HepG2 (cell line): Measurements from ENCODE around the gene RPP25L. TPM values are rescaled to one million over a fixed set of nuclear protein-coding genes. Genes with fewer than 3 reads are reported as not detected.

Experiments
- CCDC6 ChIP-seq: sonication (generic); formaldehyde crosslinking; IDR thresholded peaks from 2 replicates; pipeline ENCODE4 v1.8.1; 2022; ENCODE audit warnings: mild to moderate bottlenecking, missing genetic modification reagents, moderate library complexity
- CHD4 ChIP-seq: fragments of 200-600 bp; sonication (generic); IDR thresholded peaks from 2 replicates; pipeline ENCODE4 v1.7.0; 2017; ENCODE audit warnings: mild to moderate bottlenecking, low read length, borderline replicate concordance
- GATAD2A ChIP-seq: IDR thresholded peaks from 2 replicates; pipeline ENCODE4 v1.6.1; 2016
- KDM1A ChIP-seq: IDR thresholded peaks from 2 replicates; pipeline ENCODE4 v1.6.1; 2016; ENCODE audit warnings: missing compliant biosample characterization
- KLF9 ChIP-seq: IDR thresholded peaks from 2 replicates; pipeline ENCODE4 v1.6.1; 2016; ENCODE audit warnings: low read depth
- ONECUT2 ChIP-seq: sonication (generic); formaldehyde crosslinking; IDR thresholded peaks from 2 replicates; pipeline ENCODE4 v1.4.0; 2020; ENCODE audit warnings: missing genetic modification reagents
- PLRG1 ChIP-seq: fragments of 450-650 bp; conservative IDR thresholded peaks from 2 replicates; pipeline ENCODE4 v1.6.1; 2016
- RBFOX2 ChIP-seq: fragments of 200-400 bp; formaldehyde crosslinking; IDR thresholded peaks from 2 replicates; pipeline ENCODE4 v1.6.1; 2017; ENCODE audit warnings: low read depth, mild to moderate bottlenecking, low read length
- RELA ChIP-seq: sonication (generic); formaldehyde crosslinking; IDR thresholded peaks from 2 replicates; pipeline ENCODE4 v1.4.0; 2020; ENCODE audit warnings: missing genetic modification reagents
- RXRA ChIP-seq: sonication (generic); formaldehyde crosslinking; IDR thresholded peaks from 2 replicates; pipeline ENCODE4 v1.5.1; 2020; ENCODE audit warnings: missing genetic modification reagents
- SCMH1 ChIP-seq: sonication (generic); formaldehyde crosslinking; IDR thresholded peaks from 2 replicates; pipeline ENCODE4 v1.9.0; 2021; ENCODE audit warnings: missing genetic modification reagents, mild to moderate bottlenecking, borderline replicate concordance
- SNRNP70 ChIP-seq: fragments of 200-400 bp; formaldehyde crosslinking; IDR thresholded peaks from 2 replicates; pipeline ENCODE4 v1.6.1; 2017; ENCODE audit warnings: mild to moderate bottlenecking, low read depth, low read length, moderate library complexity
- TCF12 ChIP-seq, 2 experiments: fragments of 450-650 bp in 1 of 2; sonication (generic) in 1 of 2; formaldehyde crosslinking in 1 of 2; IDR thresholded peaks; 2 replicates each; pipeline versions ENCODE4 v1.6.1 to v1.8.0; 2017 to 2022; ENCODE audit warnings: antibody characterized with exemption in 1 of 2, mild to moderate bottlenecking in 1 of 2, missing genetic modification reagents in 1 of 2, moderate library complexity in 1 of 2
- WIZ ChIP-seq: sonication (generic); formaldehyde crosslinking; IDR thresholded peaks from 2 replicates; pipeline ENCODE4 v1.5.1; 2020; ENCODE audit warnings: mild to moderate bottlenecking, missing genetic modification reagents
- XRCC5 ChIP-seq: fragments of 200-400 bp; formaldehyde crosslinking; optimal IDR thresholded peaks from 2 replicates; pipeline ENCODE3; 2017; ENCODE audit warnings: mild to moderate bottlenecking, low read length
- ZFP82 ChIP-seq: sonication (generic); formaldehyde crosslinking; IDR thresholded peaks from 2 replicates; pipeline ENCODE4 v1.5.1; 2020; ENCODE audit warnings: mild to moderate bottlenecking, missing genetic modification reagents, borderline replicate concordance
- ZNF263 ChIP-seq: sonication (generic); formaldehyde crosslinking; IDR thresholded peaks from 2 replicates; pipeline ENCODE4 v1.4.0; 2020; ENCODE audit warnings: missing genetic modification reagents
- ZNF530 ChIP-seq: sonication (generic); formaldehyde crosslinking; IDR thresholded peaks from 2 replicates; pipeline ENCODE4 v1.5.0; 2020; ENCODE audit warnings: low read depth, mild to moderate bottlenecking, missing genetic modification reagents
- ZNF567 ChIP-seq: sonication (generic); formaldehyde crosslinking; IDR thresholded peaks from 2 replicates; pipeline ENCODE4 v1.8.1; 2023; ENCODE audit warnings: mild to moderate bottlenecking, missing genetic modification reagents, borderline replicate concordance
- ZNF720 ChIP-seq: sonication (generic); formaldehyde crosslinking; IDR thresholded peaks from 2 replicates; pipeline ENCODE4 v1.4.0; 2020; ENCODE audit warnings: missing genetic modification reagents
- polyA plus RNA-seq, 8 experiments: library from polyadenylated mRNA; depleted of rRNA in 3 of 8; stranded (reverse) in 7 of 8; unstranded in 1 of 8; fragments of >200 nt; fragmentation: Illumina TruSeq in 4 of 8; extraction: Trizol in 4 of 8; gene quantifications; 2 replicates each; pipeline versions ENCODE4 v1.2.1 to v1.2.3, GENCODE V29; 2011 to 2016; ENCODE audit warnings: low read depth in 4 of 8, missing spikeins in 1 of 8, mixed read lengths in 1 of 8; ENCODE audit not compliant: insufficient read depth in 1 of 8
- total RNA-seq, 5 experiments: library from RNA; depleted of rRNA; stranded (reverse); fragments of >200 nt; fragmentation: Illumina TruSeq; extraction: Trizol; gene quantifications; 2 replicates each; pipeline ENCODE4 v1.2.3, GENCODE V29; 2016; ENCODE audit warnings: low read depth in 1 of 5
- TF ChIP-seq, protein P1 (sequence below): sonication (generic); formaldehyde crosslinking; IDR thresholded peaks from 2 replicates; pipeline ENCODE4 v1.4.0; 2020; ENCODE audit warnings: missing genetic modification reagents
- TF ChIP-seq, protein P2 (sequence below): sonication (generic); formaldehyde crosslinking; IDR thresholded peaks from 2 replicates; pipeline ENCODE4 v1.5.1; 2020; ENCODE audit warnings: missing genetic modification reagents, mild to moderate bottlenecking, borderline replicate concordance
- TF ChIP-seq, protein P3 (sequence below): sonication (generic); formaldehyde crosslinking; IDR thresholded peaks from 2 replicates; pipeline ENCODE4 v1.5.0; 2020; ENCODE audit warnings: mild to moderate bottlenecking, missing genetic modification reagents

The RPP25L gene
- total and polyA plus RNA-seq, 2 of the 13 experiments (the other 11 are each of a cell fraction or from before 2014, with no cell fraction given): 24.5 to 27.3 TPM

DNA sequence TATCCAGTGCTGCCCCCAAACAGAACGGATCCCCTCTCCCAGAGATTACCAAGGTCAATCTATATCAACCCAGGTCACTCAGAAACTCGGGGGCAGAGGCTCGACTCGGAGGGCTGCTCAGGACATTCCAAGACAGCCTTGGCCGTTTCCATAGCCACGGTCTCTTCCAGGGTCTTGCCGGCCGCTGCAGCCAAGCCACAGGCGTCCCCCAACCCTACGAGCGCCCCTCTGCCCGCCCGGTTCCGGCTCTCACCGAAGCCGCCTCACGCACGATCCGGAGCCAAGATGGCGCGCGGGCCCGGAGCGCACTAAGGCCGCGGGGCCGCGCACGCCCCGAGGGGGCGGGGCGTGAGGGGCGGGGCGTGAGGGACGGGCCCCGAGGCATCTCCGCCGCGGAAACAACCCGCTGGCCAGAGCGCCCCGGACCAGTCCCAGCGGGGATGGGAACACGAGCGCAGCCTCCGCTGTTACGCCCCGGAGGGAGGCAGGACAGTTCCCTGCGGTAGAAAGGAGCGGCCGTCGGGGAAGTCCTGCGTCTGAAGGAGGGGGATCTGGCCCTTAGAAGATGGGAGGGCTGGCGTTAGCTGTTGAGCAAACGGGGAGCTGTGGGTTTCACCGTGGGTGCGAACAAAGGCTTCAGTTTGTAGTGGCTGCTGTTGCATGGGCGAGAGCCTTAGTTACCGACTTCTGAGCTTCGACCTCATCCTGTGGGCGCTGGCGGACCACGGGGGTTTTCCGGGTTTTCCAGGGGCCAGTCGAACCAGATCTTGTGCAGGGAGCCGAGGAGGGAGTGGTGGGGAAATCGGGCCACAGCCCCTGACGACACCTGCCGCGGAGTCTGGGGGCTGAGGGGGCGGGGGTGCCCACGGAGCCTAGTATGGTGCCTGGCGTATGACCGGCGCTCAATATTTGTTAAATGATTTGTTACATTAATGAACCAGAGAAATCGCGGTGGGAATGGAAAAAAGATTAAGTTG lies at the start of gene RPP25L (continued):
- TF ChIP-seq, protein P1, sequence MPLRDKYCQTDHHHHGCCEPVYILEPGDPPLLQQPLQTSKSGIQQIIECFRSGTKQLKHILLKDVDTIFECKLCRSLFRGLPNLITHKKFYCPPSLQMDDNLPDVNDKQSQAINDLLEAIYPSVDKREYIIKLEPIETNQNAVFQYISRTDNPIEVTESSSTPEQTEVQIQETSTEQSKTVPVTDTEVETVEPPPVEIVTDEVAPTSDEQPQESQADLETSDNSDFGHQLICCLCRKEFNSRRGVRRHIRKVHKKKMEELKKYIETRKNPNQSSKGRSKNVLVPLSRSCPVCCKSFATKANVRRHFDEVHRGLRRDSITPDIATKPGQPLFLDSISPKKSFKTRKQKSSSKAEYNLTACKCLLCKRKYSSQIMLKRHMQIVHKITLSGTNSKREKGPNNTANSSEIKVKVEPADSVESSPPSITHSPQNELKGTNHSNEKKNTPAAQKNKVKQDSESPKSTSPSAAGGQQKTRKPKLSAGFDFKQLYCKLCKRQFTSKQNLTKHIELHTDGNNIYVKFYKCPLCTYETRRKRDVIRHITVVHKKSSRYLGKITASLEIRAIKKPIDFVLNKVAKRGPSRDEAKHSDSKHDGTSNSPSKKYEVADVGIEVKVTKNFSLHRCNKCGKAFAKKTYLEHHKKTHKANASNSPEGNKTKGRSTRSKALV (CRISPR knock-in tag): peak; percentile 13; the same call in 1 of the 2 replicates
- TF ChIP-seq XRCC5 (no peak), RXRA (CRISPR knock-in tag) (peak; percentile 24; the same call in 1 of the 2 replicates), RBFOX2 (peak; percentile 93), SCMH1 (CRISPR knock-in tag) (no peak), GATAD2A (0 out of 2 replicates have a peak, but pooled peaks have one; percentile 10), ONECUT2 (CRISPR knock-in tag) (no peak), ZNF530 (CRISPR knock-in tag) (no peak), ZNF263 (CRISPR knock-in tag) (0 out of 2 replicates have a peak, but pooled peaks have one; percentile 5), WIZ (CRISPR knock-in tag) (no peak), SNRNP70 (no peak), KDM1A (no peak), ZFP82 (CRISPR knock-in tag) (no peak), CHD4 (no peak), TCF12 (IDR thresholded peaks at IDR 0.05) (no peak), TCF12 (CRISPR knock-in tag; IDR thresholded peaks at IDR 0.05) (no peak), KLF9 (no peak), CCDC6 (CRISPR knock-in tag) (no peak; the same call in 1 of the 2 replicates), PLRG1 (no peak), ZNF567 (CRISPR knock-in tag) (no peak), RELA (CRISPR knock-in tag) (0 out of 2 replicates have a peak, but pooled peaks have one; percentile 49), ZNF720 (CRISPR knock-in tag) (no peak)
- TF ChIP-seq, protein P2, sequence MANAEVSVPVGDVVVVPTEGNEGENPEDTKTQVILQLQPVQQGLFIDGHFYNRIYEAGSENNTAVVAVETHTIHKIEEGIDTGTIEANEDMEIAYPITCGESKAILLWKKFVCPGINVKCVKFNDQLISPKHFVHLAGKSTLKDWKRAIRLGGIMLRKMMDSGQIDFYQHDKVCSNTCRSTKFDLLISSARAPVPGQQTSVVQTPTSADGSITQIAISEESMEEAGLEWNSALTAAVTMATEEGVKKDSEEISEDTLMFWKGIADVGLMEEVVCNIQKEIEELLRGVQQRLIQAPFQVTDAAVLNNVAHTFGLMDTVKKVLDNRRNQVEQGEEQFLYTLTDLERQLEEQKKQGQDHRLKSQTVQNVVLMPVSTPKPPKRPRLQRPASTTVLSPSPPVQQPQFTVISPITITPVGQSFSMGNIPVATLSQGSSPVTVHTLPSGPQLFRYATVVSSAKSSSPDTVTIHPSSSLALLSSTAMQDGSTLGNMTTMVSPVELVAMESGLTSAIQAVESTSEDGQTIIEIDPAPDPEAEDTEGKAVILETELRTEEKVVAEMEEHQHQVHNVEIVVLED: peak; percentile 76
- TF ChIP-seq, protein P3, sequence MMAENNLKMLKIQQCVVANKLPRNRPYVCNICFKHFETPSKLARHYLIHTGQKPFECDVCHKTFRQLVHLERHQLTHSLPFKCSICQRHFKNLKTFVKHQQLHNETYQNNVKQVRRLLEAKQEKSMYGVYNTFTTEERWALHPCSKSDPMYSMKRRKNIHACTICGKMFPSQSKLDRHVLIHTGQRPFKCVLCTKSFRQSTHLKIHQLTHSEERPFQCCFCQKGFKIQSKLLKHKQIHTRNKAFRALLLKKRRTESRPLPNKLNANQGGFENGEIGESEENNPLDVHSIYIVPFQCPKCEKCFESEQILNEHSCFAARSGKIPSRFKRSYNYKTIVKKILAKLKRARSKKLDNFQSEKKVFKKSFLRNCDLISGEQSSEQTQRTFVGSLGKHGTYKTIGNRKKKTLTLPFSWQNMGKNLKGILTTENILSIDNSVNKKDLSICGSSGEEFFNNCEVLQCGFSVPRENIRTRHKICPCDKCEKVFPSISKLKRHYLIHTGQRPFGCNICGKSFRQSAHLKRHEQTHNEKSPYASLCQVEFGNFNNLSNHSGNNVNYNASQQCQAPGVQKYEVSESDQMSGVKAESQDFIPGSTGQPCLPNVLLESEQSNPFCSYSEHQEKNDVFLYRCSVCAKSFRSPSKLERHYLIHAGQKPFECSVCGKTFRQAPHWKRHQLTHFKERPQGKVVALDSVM (CRISPR knock-in tag): peak; percentile 63
